Stimulated activated CD4-positive, alpha-beta T cell treated with anti-CD3 and anti-CD28 coated beads, Interleukin-4, amount 100 ng/mL, for 48 hours (primary cell): ENCODE measurements around the gene JMJD6.
A peak's percentile ranks its signal among the peaks of the same experiment; 100 is the strongest.
"Not testable (repeated sequence)": the region's sequence is repeated elsewhere in the genome, so short reads cannot be mapped to it uniquely, and the experiment has no call there.

Experiments used
- DNase-seq, 2 donors: peaks; one replicate each; pipeline ENCODE4 v3.0.0-alpha.2; 2020; ENCODE audit warnings: low read depth in 2 of 2

JMJD6 gene

DNA sequence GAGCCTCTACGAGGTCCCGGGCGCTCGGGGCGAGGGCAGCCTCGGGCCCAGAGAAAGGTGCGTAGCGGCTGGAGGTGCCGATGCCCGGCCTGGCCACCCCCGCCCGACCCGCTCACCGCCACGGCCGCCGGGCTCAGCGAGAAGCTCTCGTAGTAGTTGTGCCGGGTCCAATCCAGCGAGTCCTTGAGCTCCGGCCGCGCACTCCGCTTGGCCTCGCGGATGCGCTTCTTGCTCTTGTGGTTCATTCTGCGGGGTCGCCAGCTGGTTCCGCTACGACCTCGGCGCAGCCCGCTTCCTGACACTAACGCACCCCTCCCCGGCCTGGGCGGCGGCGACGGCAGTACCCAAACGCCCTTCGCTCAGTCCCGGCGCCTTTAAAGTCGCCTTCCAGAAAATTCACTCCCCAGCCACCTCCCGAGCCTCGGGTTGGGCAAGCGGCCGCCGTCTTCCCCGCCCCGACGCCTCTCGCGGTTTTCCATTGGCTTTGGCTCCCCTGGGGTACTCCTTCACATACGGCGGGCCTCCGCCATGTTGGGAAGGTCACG is at the start of gene JMJD6:
Gene JMJD6, minus strand, starts transcription at position 376 of the 545 bp plus-strand sequence. Its CDS starts 131 bp downstream, at position 245.
- peak; percentile 87 to 93 for DNase-seq

DNA sequence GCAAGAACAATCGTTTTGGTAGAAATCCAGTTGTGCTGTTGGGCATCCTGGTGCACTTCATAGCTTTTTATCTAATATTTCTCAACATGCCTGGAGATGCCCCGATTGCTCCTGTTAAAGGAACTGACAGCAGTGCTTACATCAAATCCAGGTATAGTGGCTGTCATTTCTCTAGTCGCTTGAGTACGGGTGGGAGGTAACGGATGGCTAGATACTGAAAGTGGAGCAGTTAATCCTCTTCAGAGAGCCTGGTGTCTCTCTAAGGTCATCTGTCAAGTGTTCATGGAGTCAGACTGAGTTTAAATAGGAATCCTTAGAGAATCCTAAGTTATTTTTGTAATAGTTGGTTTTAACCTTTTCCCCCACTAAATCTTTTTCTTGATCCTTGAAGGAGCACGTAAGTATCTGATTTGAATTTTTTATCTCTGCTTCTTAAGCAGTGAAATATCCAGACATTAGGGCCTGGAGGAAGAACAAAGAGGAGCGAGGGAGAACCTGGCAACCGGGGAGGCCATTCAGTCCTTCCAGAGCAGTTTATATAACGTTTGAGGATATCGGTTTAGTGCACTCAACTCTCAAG is 48.7 kb upstream of the JMJD6 start:
- no peak for DNase-seq

DNA sequence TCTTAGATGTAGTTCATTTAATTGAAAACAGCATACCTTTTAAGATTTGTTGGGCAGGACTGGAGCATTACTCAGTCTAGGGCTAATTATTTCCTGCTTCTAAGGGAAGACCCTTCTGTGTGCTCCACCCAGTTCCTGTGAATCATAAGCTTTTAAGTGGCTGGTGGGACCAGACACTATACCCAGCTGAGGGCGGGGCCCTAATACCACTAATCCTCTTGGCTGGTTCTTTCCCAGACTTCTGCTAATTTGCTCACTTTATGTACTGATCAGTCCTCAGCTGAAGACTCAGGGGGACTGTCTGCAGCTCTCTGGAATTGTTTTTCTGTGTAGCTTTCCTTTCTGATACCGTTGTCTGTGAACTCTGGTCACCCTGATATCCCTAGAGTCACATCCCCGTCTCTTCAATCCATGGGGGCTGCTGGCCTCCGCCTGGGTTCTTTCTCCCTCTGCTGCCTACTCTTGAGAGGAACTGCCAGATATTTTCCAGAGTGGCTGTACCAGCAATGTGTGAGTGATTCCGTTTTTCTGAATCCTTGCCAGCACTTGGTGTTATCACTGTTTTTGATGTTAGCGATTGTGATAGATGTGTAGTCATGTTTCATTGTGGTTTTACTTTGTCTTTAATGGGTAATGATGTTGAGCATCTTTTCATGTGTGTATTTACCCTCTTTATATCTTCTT is 46.6 kb upstream of the JMJD6 start:
- no peak for DNase-seq

GRCh38 chr17:76758570-76758969 is 32.2 kb upstream of the JMJD6 start:
- no peak for DNase-seq

DNA sequence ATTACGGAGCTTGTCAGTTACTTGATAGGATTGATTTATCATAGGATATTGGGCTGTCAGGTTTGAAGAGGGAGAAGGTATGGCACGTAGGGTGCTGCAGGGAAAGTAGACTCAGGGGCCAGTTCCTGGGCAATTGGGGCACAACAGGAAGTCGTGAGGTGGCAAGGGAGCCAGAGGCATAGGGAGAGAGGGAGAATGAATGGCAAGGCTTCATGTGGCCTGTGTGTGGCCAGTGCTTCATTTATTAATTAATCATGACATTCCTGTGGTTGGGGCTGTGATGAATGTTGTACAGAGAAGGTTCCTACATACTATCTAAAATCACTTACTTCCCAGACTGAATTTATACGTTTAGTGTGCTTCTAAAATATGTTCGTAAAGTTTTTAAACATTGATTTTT is 30.9 kb upstream of the JMJD6 start:
- no peak for DNase-seq

GRCh38 chr17:76755285-76755684 is 28.9 kb upstream of the JMJD6 start:
- DNase-seq = no peak

DNA sequence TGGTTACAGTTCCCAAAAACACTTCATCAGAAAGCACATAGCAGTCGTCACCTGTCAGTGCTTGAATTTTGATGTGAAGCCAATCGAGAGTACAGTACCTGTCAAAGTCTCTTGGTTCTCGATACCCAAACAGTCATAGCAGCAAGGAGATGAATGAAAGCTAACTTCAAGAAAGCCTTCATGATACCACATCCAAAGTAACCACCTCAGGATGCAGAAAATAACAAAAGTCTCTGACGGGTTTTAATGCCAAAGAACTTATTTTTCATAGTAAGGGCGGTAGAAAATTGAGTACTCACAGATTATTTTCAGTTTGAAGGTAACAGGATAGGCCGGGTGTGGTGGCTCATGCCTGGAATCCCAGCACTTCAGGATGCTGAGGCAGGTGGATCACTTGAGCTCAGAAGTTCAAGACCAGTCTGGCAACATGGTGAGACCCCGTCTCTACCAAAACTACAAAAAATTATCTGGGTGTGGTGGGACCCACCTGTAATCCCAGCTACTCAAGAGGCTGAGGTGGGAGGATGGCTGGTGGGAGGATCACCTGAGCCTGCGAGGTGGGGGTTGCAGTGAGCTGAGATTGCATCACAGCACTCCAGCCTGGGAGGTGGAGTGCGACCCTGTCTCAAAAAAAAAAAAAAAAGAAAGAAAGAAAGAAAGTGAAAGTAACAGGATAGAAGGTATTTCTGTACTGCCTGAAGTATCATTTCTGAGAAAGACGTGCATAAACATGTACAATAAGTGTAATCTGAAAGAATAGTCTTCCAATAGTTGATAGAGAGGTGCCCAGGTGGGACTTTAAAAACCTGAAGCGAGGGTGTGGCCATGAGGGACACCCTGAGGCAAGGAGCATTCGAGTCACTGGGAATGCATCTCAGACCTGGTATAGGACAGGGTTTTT is 26.9 kb upstream of the JMJD6 start:
- DNase-seq = no peak

DNA sequence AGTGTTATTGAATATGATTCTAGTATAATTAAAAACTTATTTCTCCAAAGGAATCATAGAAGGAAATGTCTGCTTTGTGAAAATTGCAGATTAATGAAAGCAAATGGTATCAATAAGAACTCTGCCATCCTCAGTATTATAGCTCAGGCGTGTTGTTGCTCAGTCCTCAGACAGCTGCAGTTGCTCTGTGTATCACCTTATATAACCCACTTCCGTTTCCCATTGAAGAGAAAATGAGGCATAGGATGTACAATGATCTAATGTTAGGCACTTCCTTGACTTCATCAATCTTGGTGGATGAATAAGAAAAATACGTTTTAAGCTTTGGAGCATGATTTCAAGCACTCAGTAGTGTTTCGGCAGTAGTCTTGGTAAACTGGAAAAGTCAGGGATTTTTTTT is 25.6 kb upstream of the JMJD6 start:
- DNase-seq = no peak

GRCh38 chr17:76751416-76751993 is 25.1 kb upstream of the JMJD6 start:
- no peak for DNase-seq

DNA sequence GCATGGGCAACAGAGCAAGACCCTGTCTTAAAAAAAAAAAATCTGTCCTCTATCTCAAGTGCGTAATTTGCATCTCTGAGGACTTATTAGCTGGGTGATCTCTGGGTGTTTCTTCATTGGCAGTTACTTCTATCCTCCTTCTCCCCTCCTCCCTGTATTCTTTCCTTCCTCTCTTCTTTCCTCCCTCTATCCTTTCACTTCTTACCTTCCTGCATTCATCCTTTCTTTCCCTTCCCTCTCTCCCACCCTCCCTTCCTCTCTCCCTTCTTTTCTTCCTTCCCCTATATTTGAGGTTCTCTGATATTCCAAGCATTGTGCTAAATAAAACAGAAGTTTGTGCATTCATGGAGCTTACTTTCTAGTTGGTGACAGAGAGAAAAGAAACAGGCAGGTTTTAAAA is 22.3 kb upstream of the JMJD6 start:
- DNase-seq = no peak

GRCh38 chr17:76747716-76748363 is 21.4 kb upstream of the JMJD6 start:
- DNase-seq = no peak

GRCh38 chr17:76745785-76746184 is 19.4 kb upstream of the JMJD6 start:
- DNase-seq = not testable (repeated sequence)

DNA sequence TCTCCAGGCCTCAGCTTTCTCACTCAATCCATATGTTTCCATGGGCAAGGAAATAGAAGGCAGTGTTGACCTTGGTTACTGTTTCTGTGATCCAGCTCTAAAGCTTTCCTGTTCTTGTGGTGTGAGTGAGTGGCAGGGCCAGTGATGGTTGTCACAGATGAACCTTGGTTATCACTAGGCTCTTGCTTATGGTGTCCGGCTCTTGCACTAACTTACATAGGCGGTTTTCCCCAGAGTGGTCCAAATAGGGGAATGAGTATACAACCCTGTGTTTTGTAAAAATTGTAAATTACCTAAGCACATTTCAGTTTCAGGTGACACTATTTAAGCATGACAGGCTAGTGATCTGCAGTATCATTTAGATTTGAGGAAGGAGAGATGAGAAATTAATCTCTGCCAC is 18.3 kb upstream of the JMJD6 start:
- DNase-seq = no peak

DNA sequence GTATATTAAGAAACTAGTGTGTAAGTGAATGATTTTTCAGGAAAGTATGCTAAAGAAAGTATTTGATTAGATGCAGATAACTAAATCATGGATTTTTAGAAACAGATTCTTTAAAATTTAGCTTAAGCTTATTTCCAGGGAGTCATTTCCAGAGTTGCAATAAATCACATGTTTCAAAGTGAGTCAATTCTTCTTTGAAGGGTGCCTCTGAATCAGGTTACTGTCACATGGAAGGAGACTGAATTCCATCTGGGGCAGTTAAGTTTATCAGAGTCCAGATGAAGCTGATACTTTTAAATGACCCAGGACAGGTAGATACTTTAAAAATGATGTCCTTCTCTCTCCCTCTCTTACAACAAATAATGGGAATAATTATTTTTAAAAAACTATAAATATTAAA is 16.6 kb upstream of the JMJD6 start:
- no peak for DNase-seq

DNA sequence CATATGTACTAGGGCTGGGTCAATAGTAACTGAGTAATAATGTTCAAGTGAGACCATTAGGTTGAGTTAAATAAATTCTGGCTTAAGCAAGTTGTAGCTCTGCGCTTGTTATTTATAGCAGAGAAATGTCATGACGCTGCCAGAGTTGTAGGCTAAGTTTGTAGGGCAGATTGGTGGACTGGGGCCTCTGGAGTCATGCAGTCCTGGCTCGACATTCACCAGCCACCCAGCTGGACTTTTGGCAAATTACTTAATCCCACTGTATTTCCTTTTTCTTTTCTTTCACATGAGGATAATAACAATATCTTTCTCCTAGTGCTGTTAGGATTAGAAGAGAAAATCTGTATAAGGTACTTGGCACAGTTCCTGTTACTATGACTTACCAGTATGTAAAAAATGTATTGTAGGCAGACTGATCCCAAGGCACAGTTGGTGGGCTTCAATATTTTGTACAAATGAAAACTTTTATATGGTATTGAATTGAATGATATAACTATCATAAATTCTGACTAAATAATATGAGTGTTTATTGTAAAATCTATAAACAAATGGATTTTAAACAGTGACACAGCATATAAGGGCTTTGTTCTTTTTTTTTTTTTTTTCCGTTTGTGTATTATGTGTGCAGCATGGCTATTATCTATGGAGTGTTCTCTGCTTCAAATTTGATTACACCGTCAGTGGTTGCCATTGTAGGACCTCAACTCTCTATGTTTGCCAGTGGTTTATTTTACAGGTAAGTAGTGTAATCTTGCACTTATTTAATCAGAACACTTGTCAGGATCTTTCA is 14.1 kb upstream of the JMJD6 start:
- DNase-seq = no peak

- DNase-seq = not testable (repeated sequence)
These were observed 13.2 kb upstream of the JMJD6 start for GRCh38 chr17:76739568-76740115.

GRCh38 chr17:76738468-76738850 is 12.1 kb upstream of the JMJD6 start:
- no peak for DNase-seq

DNA sequence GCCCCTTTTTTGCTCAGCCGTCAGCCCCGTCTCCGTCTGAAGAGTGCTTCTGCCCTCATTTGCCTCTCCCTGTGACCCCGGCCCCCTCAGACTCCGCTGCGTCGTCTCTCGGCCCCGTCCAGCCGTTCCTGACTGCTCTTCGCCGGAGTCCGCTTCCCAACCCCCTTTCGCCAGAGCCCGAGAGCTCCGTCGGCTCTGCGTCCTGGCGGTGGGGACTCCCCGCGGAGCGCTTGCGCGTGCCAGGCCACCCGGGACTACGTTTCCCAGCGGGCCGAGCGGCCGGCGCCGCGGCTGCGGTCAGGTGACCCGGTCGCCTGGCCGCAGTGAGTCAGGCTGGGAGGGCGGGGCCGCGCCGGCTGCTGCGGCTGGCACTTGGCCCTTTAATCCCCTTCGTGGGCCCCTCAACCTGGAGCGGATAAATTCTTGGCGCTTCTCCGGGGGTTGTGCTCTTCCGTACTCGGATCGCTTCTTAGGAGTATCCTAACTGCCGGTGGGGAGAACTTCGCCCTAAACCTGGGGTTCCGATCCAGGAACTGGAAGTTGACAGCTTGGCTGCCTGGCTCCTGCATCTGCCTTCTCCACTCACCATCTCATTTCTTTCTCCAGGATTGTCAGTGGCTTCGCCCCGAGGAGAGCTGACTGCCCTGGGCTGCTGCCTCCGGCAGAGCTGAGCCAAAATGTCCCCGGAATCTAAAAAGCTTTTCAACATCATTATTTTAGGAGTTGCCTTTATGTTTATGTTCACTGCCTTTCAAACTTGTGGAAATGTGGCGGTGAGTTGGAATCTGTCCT is 11.5 kb upstream of the JMJD6 start, which contains the start of gene MFSD11:
Gene MFSD11, plus strand, starts transcription at position 444 of the 792 bp plus-strand sequence. Its CDS starts 234 bp downstream, at position 678.
- DNase-seq = peak; percentile 85 to 91

DNA sequence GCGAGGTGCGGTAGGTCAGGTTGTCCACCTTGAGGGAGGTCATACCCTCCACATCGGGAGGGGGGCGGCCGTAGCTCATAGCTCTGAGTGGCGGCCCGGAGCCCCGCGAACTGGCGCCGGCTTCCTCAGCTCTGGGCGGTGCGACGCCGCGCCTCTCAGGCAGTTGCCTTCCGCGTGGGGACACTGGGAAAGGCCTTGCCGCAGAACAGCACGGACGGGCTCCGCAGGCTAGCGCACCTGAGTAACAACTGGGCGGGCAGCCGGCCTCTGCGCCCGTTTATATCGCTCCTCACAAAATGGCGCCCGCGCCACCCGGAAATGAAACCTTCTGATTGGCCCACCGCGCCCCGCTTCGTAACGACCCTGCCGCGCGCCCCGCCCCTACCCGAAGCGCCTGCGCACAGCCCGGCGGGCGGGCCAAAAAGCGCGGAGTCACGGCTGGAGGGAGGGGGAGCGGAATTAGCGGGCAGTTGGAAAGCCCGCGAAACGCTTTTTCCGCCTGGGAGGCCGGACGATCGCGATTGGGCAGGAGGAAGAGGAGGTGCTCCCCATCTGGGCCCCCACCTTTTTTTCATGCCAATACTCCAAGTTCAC is 10.8 kb upstream of the JMJD6 start, which contains the start of gene SRSF2:
Gene SRSF2, minus strand, starts transcription at position 250 of the 594 bp plus-strand sequence. Its CDS starts 171 bp downstream, at position 79.
- DNase-seq = peak; percentile 96 to 97
